ENCODE measurements around the gene CTLA4.

CTLA4 gene

DNA sequence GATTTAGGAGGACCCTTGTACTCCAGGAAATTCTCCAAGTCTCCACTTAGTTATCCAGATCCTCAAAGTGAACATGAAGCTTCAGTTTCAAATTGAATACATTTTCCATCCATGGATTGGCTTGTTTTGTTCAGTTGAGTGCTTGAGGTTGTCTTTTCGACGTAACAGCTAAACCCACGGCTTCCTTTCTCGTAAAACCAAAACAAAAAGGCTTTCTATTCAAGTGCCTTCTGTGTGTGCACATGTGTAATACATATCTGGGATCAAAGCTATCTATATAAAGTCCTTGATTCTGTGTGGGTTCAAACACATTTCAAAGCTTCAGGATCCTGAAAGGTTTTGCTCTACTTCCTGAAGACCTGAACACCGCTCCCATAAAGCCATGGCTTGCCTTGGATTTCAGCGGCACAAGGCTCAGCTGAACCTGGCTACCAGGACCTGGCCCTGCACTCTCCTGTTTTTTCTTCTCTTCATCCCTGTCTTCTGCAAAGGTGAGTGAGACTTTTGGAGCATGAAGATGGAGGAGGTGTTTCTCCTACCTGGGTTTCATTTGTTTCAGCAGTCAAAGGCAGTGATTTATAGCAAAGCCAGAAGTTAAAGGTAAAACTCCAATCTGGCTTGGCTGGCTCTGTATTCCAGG lies at the start of gene CTLA4:
TSS of gene CTLA4 (plus strand) at position 211 of the 640 bp plus-strand sequence. CDS start at position 383, 172 bp downstream.
- DNase-seq: no peak

DNA sequence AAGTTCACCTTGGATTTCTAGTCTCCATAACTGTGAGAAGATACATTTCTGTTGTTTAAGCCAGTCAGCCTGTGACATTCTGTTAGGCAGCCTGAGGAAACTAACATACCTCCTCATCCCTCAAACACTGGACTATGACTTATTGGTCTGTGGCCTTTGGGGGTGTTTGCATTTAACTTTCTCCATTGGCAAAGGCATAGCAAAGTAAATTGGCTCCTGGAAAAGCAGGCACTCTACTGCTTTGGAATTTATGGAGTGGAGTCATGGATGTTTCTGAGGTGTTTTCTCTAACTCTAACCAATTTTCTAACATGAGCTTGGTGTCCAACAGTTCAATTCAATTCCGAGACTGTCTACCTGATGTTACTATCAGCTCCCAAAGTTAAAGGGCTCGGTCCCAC lies 48.9 kb upstream of the CTLA4 start:
- no peak for DNase-seq

- DNase-seq: no peak
Observed at GRCh38 chr2:203819434-203820133, 48.0 kb upstream of the CTLA4 start.

DNA sequence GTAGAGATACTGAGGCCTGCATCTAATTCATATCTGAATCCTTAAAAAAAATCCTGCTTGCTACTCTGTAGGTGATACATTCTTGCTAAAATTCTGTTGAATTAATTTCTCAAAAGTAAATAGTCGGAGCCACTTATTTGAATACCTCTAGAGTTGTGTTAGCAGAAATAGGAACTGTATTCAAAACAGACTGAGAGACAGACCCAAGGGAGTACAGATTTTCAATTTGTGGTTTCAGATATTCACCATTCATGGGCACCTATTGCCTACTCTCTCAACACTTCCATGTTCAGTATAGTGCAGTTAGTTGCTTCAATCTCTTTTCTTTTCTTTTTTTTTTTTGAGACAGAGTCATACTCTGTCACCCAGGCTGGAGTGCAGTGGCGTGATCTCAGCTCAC lies 46.6 kb upstream of the CTLA4 start:
- DNase-seq: no peak

DNA sequence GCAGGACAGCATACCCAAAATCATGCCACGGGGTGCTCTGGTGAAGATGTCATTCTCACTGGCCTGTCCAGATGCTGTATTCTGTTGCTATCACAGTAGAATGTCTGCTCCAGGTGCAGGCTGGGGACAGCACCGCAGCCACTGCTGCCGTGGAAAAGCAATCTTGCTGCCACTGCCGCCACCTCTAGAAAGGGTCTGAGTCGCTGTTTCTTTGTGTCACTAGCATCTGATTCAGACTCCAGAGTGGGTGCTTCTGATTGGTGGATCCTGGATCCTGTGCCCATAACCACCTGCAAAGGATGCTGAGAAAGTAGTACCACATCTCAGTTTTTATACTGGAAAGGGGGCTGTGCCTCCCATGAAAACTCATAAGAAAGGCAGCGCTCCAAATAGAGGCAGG lies 45.3 kb upstream of the CTLA4 start:
- no peak for DNase-seq

GRCh38 chr2:203823173-203823572 lies 44.4 kb upstream of the CTLA4 start:
- no peak for DNase-seq

DNA sequence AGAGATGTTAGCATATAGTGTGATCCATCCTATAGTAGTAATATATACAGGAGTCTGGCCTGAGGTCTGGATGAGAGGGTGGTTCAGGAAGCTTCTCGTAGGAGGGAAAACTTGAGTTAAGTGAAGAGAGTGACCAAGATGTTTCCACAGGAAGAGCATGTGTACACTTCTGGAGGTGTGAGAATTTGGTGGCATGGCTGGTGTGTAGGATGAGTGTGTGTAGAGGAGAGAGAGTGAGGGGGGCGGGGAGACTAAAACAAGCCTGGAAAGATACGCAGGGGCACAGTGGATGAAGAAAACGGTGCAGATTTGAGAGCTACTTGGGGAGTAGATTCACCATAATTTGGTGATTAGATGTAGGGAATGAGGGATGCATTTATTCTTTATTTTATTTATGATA lies 43.5 kb upstream of the CTLA4 start:
- DNase-seq: no peak

DNA sequence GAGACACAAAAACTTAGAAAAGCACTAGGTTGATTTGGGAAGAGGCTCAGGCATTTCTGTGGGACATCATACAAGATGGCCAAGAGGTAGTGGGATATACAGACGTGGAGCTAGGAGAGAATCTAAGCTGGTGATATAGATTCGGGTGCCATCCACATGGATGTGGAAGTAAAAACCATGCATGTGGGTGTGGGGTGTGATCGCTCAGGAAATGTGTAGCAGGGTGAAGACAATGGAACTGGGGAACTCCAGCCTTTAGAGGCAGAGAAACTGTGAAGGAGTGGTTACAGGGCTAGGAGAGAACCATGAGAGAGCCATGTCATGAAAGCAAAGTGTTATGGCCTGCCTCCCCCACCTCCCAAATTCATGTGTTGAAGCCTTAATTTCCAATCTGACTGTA lies 43.0 kb upstream of the CTLA4 start:
- no peak for DNase-seq

GRCh38 chr2:203826704-203827103 lies 40.9 kb upstream of the CTLA4 start:
- DNase-seq: no peak

DNA sequence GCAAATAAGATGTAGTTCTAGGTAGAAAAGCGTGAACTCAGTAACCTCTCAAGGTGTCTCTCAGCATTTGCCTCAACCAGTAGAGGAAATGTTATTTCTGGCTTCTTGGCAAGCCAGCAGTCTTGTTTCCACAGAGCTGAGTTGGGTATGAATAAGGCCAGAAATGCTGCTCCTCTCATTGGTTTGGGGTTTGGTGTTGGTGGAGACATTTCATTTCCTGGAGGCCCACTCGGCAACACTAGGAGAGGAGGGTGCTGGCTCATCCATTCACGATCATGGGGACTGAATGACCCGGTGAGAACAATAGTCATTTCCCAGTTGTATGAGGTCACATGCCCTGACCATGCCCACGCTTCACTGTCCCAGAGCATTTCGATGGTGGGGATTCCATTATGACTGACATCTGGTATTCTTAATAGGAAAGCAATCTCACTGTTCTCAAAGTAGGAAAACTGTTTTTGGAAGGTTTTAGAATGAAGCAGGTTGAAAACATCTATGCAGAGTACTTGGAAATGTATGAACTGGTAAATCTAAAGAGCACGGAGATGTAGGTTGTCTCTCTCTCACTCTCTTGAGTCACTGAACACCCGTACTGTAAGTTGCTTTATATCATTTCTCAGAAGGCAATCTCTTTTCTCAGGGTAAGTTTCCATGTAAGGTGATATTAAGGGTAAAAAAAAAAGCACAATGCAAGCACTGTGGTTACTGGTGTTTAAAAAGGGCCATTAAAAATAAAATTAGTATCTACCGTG lies 37.1 kb upstream of the CTLA4 start:
- DNase-seq: no peak

DNA sequence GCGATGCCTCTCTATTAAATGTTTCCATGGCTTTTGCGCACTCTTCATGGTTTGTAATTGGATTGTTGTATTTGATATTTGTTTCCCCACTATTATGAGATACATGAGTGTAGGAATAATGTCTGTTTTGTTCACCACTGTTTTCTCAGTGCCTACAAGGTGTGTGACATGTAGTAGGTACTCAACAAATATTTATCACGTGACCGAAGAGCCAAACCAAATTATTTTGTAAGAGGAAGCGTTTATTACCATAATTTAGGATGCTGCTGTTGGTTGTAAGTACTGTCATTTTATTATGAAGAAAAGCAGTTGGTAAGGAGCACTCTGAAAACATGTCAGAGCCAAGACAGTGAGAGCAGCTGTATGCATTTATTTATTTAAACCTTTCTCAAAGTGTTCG lies 32.2 kb upstream of the CTLA4 start:
- no peak for DNase-seq

DNA sequence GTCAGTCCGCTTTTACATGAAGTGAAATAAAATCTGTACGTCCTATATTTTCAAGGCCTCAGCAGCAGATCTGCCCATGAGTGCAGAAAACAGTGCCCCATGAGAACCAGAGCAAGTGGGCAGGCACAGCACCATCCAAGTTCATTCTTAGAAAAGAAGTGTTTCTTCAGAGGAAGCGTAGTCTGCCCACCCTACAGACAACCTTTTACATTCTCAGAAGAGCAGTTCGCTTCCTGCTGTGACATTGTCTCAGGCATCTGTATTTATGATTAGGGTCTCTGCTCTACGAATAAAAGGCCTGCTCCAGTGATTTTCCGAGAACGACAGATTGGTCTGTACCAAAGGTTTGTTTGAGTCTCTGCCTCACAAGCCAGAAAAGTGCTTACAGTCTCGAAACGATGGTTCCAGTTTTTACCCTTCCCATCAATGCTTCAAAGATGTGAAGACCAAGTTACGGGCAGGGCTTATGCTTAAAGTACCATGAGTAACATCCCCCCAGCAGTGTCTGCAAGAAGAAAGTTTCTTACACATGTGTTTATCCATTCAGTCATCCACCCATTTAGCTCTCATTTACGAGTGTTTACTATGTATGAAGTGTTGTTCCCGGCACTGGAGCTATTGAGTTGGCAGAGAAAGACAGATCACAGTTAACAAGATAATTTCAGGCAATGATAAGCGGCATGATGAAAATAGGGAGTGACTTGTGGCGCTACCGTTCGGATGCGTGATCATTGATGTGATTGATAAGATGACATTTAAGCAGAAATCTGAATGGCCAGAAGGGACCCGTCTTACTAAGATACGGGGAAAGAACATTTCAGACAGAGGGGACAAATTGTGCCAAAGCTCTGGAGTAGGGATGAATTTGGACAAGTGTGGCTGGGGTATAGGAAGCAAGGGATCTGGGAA lies 31.4 kb upstream of the CTLA4 start:
- DNase-seq: no peak

GRCh38 chr2:203840655-203841205 lies 26.8 kb upstream of the CTLA4 start:
- DNase-seq: no peak

DNA sequence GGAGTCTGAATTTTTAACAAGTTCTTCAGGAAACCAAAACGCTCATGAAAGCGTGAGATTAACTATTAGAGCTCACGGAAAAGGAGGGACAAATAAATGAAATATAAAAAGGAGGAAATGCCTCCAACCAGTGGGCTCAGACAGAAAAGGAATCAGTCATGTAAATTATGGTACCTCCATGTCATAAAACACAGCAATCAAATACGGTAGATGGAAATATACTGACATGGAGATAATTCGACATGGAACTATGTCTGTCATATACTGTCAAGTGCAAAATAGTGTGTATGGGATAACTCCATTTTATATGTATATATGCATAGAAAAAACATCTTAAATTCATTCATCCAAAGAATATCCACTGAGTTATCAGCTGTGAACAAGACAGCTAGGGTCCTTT lies 25.9 kb upstream of the CTLA4 start:
- DNase-seq: no peak

GRCh38 chr2:203842373-203842772 lies 25.2 kb upstream of the CTLA4 start:
- DNase-seq: no peak

GRCh38 chr2:203846490-203847105 lies 21.0 kb upstream of the CTLA4 start:
- no peak for DNase-seq

- no peak for DNase-seq
Observed at GRCh38 chr2:203849010-203849409, 18.6 kb upstream of the CTLA4 start.

DNA sequence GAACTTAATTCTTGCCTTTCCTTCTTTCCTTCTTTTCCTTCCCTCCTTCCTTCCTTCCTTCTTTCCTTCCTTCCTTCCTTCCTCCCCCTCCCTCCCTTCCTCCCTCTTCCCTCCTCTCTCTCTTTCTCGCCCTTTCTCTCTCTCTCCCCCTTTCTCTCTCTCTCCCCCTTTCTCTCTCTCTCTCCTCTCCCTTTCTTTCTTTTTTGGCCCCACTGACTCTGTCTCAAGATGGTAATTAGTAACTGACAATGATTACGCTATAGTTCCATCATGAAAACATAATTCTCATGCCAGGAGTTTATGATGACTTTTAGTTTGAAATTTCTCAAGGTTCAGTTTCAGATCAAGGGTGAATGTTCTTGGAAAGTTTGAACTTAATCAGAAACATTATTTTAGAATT lies 14.8 kb upstream of the CTLA4 start:
- no peak for DNase-seq

DNA sequence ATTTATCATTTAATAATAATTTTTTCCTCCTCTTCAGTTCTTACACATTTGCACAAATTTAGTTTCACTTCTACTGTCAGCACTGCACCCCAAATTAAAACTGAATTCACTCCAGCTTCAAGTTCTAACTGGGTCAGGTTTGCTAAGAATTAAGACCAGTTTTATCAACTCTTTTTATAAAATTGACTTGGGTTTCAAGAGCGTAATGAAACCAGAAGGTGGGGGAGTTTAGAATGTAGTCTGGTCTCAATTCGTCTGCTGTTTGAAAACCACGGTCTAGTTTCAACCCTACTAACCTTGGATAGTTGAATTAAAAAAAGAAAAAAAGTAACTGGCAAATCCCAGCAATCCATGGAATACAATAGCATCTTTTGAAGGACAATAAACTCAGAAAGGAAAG lies 14.3 kb upstream of the CTLA4 start:
- no peak for DNase-seq

- no peak for DNase-seq
Observed at GRCh38 chr2:203853722-203854121, 13.8 kb upstream of the CTLA4 start.

GRCh38 chr2:203855274-203855673 lies 12.3 kb upstream of the CTLA4 start:
- no peak for DNase-seq

DNA sequence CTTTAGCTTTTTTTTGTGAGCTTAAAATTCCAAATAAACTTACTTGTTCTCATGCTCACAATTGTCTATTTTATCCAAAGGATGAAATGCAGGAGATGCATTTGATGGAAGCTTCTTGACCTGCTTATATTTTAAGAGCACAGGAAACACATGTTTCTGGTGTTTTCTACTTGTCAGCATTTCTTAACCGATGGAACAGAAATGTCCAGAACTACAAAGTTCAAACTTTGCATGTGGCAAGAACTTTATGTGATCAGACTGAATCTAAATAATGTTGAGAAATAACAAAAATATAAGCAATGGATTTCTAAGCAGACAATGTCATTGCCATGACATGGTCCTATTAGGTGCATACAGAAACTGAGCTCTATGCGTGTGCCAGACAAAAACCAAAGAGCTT lies 9.9 kb upstream of the CTLA4 start:
- no peak for DNase-seq

Measured in COR-L47 (cell line).